ENCODE results near the gene ZNF182. TPM values are rescaled to one million over a fixed set of nuclear protein-coding genes. Genes with fewer than 3 reads are reported as not detected.

Gene ZNF182
- total and polyA plus RNA-seq, 2 experiments from 2014 or later = 6.2 to 7.1 TPM

Other genes with a start within 250 kb of the ZNF182 start
- gene ZNF81, start 167.1 kb downstream of the ZNF182 start, total RNA-seq (2014; rRNA removed; shearing (Covaris generic)) = 8.9 and 9.9 TPM in 2 replicates
- gene ZNF81, start 167.1 kb downstream of the ZNF182 start, polyA plus RNA-seq (2016; fragmentation: Nextera tagmentation; extraction: Ambion mirVana) = 3.4 and 6.1 TPM in 2 replicates
- not detected in 2 replicates for gene SPACA5, start 3.0 kb upstream of the ZNF182 start, total RNA-seq (2014; rRNA removed; shearing (Covaris generic))
- not detected in 2 replicates for gene SPACA5, start 3.0 kb upstream of the ZNF182 start, polyA plus RNA-seq (2016; fragmentation: Nextera tagmentation; extraction: Ambion mirVana)
- gene ZNF630, start 67.7 kb upstream of the ZNF182 start, total RNA-seq (2014; rRNA removed; shearing (Covaris generic)) = 1.6 and 2.2 TPM in 2 replicates
- gene ZNF630, start 67.7 kb upstream of the ZNF182 start, polyA plus RNA-seq (2016; fragmentation: Nextera tagmentation; extraction: Ambion mirVana) = 0.95 and 1.2 TPM in 2 replicates
- not detected in 2 replicates for gene SPACA5B, start 126.6 kb upstream of the ZNF182 start, total RNA-seq (2014; rRNA removed; shearing (Covaris generic))
- gene SPACA5B, start 126.6 kb upstream of the ZNF182 start, polyA plus RNA-seq (2016; fragmentation: Nextera tagmentation; extraction: Ambion mirVana) = not detected in 2 replicates
- not detected in 2 replicates for gene SSX5, start 192.8 kb upstream of the ZNF182 start, total RNA-seq (2014; rRNA removed; shearing (Covaris generic))
- gene SSX5, start 192.8 kb upstream of the ZNF182 start, polyA plus RNA-seq (2016; fragmentation: Nextera tagmentation; extraction: Ambion mirVana) = not detected in 2 replicates

All from GM23338 (cell line).